GM21360 (cell line): ENCODE data around the gene PADI6.

Experiments used
- ATAC-seq: cut with Tn5 transposase; IDR thresholded peaks from one replicate; pipeline ENCODE4 v1.9.1; 2021; ENCODE audit warnings: mild to moderate bottlenecking, moderate library complexity; ENCODE audit not compliant: unreplicated experiment

PADI6 gene

DNA sequence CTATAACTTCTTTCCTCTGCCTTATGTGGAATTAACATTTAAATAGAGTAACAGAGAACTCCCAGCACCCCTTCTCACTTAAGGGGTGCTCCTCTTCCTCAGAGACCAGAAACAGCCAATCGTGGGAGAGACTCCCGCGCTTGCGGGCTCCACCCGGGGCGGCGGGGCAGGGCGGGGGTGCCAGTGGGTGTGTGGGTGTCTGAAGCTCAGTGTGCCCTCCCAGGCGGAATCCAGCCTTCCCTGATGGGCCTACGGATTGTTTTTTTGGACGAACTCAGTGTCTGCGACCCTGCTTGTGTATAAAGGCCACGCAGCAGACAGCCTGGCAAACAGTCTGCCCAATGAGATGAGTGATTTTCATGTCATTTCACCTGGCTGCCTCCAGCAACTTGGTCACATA lies 61.3 kb downstream of the PADI6 start:
- ATAC-seq = no peak

DNA sequence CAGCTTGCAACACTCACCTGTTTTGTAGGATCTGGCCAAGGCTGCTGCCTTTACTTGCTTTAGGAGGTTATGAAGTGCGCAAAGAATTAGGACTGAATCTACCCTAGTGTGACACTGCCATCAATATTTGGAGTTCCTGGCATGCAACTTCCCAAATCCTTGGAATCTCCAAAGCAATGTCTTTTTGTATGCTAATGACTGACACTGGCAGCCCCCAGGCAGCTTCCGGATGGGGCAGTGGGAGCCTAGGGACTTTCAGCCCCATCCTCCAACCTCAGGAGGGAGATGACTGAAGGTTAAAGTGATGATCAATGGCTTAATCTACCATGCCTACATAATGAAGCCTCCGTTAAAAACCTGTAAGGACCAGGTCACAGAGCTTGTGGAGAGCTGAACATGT lies 62.0 kb downstream of the PADI6 start:
- no peak for ATAC-seq

DNA sequence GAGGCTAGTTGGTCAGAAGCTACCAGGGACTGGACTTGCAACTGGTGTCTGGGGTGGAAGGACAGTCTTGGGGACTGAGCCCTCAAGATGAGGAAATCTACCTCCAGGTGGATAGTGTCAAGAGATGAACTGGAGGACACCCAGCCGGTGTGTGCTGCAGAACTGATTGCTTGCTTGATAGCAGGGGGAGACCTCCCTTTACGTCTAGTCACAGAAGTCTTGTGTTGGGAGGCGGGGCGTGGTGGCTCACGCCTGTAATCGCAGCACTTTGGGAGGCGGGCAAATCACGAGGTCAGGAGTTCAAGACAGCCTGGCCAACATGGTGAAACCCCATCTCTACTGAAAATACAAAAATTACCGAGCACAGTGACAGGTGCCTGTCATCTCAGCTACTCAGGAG lies 62.6 kb downstream of the PADI6 start:
- ATAC-seq = no peak

DNA sequence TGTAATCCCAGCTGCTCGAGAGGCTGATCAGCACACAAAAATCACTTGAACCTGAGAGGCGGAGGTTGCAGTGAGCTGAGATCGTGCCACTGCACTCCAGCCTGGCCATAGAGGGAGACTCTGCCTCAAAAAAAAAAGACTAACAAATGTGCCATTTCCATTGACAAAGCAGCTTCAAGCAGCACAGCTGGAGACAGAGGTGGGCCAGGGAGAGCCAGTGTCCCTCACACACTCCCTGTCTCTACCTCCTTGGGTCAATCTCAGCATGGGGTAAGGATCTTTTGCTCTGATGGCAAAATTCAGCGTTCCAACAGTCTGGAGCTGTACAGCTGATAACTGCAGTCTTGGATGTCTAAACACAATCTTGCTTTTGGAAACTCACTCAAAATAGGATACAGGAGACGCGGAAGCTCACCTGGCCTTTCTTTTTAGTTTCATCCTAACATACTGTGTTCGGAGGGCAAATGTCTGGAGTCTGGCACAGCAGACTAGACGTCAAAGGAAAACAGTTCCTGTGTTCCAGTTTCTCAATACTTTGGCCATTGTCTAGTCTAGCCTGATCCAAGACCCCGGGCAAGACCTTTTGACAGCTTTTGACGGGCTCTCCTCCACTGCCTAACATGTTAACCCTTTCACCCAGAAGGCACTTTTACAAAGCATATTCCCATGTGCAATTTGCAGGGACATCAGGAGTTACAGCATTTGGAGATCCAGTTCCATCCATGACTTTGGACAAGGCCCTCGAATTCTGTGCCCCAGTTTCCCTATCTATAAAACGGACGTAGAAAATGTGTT lies 64.6 kb downstream of the PADI6 start:
- no peak for ATAC-seq

DNA sequence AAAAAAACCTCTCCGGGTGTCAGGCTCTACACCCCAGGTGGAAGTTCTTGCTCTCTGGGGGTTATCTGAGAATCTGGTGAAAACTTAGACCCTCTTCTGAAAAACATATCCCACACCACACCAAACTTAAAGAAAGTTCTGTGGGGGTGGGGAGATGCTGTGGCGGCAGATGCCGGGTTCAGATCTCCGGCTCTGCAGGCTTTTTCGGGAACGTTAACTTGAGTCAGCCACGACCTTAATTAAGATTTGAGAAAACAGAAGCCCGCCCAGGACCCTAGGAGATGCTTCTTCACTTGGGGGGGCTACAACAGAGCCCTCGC lies 65.2 kb downstream of the PADI6 start:
- ATAC-seq = no peak

DNA sequence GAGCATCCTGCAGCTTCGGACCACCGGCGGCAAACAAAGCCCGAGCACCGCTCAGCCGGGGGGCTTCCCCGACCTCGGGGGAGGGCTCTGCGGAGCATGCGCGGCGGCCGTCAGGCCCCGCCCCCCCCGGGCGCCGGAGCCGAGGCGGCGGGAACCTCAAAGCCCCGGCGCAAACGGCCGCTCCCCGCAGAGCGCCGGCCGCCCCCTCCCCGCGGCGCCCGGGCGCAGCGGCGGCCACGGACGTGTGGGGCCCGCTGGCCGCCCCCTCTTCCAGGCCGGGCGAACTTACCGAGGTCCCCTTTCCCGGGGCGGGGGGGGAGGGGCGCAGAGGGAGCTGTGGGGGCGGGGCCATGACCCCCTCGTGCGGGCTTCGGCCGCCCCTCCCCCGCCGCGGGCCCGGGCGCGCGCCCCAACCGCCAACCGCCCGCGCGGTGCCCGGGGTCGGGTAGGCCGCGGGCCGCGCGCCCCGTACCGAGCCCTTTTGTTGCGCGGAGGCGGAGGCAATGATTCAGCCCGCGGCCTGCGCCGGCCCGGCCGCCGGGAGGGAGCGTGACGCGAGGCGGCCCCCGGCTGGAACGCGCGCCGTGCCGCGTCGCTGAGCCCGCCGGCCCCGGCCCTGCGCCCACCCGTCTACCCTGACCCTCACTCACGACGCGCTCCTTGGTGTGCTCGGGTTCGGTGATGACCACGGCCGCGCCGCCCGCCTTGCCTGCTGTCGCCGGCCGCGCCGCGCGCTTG lies 65.8 kb downstream of the PADI6 start:
- peak; percentile 27 for ATAC-seq

DNA sequence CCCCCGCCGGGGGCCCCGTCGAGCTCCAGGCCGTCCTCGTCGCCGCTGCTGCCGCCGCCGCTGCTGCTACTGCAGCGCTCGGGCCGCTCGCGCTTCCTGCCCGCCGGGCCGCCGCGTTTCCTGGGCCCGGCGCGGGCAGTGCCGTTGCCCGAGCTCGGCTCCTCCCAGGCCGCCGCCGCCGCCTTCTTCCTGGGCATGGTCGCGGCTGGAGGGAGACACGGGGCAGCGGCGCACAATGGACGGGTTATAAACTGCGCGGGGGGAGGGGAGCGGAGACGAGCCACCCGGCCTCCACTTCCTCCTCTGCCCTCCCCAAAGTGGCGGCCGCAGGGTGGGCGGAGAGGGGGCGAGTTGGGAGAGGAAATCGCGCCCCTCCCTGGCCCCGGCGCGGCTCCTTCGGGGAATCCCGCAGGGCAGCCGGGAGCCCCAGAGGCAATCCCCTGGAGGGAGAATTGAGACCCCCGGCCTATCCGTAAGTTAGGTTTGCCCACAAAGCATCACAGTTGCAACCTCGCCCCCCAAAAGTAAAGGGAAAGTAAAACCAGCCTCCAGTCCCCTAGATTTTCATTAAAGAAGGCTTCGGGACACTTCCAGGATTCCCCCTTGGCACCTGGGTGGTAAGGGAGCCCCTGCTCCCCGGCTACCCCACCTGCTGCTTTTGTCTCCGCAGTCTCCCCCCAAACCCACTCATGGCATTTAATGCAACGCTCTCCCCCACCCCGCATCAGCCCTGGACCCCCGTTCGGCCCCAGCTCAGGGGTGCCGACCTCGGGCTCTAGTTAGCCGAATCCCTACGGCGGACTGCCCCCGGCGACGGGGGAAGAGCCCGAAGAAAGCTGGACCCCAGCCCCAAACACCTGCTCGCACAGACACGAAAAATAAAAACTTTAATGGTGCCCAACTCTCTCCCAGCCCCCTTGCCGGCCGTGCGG lies 66.6 kb downstream of the PADI6 start:
- ATAC-seq = peak; percentile 34

DNA sequence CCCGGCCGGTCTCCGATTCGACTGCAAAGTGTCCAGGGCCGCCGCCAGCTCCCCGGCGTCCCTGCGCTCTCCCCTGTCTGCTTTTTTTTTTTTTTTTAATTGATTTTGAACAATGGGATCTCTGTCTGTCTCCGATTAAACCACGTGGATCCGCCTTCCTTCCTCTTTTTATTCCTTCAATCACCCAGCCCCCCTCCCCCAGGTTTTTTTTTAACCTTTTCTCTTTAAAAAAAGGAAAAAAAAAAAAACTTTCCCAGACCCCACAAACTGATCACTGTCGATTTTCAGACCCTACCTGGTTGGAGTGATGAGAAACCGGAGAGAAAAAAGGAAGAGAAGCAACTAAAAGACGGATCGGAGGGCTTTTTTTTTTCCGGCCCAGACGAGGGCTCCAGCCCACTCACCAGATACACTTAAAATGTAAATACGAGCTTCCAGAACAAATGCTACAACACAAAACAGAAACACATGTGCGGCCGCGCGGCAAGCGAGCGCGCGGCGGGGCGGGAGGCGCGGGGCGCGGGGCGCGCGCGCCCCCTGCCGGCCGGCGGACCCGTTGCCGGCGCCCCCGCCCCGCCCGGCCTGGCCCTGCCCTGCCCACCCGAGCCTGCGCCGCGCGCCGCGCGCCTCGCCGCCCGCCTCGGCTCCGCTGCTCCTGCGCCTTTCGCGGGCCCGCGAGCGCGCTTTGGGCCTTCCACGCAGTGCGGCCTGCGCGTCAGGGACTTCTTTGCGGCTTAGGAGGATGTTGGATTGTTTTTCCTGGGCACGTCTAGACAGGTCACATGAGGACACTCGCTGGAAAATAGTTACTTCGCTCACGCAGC lies 67.5 kb downstream of the PADI6 start, which contains the start of gene RCC2:
Gene RCC2, minus strand, starts transcription at position 428 of the 824 bp plus-strand sequence. CDS start 1,163 bp downstream, outside the sequence.
- no peak for ATAC-seq

DNA sequence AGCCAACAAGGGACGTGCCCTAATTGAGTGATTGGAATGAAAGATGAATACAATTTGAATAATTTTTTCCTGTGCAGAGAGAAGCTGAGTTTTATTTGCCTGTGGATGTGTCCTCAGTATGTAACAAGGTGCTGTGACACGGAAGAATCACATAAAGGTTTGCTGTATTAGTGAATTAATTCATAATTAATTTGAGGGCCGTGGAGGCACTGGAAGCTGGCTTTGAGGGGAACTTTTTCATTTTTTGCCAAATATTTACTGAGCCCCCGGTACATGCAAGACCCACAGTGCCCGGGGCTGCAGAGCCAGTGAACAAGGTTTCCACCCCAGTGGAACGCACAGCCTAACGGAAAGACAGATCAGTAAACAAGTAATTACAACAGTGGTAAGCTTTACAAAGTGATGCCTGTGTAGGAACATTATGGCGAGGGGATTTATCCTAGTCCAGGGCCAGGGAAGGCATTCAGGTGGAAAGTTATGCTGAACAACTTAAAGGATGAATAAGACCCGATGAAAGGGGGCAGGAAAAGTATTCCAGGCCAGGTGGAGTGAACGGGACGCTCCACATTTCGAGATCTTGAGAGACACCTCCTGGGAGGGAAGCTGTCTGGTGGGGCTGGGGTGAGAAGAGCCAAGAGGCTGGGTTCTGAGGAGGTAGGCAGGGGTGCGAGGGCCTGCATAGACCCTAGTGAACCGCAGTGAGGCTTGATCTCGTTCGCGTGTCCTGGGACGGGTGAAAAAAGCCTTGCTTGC lies 68.3 kb downstream of the PADI6 start:
- no peak for ATAC-seq

DNA sequence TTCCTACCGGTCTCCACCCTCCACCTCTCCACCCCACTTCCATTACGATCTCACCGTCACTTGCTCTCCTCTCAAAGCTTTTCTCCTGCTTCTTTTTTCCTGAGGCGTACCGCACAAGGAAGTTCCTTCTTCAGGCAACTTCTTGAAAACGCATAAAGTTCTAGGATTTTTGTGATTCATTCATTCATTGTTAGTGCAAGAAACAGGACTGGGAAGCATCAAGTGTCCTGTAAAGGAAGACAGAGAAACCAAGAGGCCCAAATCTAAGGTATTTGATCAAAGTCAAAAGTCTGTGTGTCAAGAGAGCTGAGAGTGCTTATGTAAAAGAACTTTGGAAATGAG lies 68.8 kb downstream of the PADI6 start:
- ATAC-seq = no peak

DNA sequence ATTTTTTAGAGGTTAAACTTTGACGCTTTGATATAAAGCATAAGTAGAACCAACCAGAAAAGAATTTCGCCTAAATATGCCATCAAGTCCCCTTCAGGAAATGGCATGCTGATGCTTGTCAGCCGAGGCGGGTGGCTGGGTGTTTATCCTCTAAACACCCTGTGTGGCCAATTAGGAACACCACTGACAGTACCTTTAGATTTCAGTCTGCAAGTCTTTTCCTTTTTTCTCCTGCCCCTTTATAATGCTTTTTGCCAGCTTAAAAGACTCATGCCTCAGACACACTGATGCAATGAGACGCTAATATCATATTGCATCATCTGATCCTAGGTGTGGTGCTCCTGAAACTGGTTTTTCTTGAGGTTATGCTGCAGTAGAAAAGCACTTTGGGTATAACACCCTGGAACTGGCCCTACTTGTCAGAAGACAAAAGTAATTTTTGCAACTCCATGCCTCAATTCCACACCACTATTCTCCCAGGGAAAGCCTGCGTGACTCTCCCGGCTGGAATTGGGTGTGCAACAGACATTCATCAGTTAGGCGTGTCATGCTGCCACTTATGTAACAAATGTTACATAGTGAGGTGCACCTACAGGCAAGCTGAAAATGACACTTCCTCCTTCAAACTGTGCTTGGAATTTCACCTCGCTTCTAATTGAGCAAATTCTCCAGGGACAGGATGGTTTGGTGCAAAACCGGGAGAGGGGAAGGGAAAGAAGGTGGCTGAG lies 69.4 kb downstream of the PADI6 start:
- no peak for ATAC-seq

DNA sequence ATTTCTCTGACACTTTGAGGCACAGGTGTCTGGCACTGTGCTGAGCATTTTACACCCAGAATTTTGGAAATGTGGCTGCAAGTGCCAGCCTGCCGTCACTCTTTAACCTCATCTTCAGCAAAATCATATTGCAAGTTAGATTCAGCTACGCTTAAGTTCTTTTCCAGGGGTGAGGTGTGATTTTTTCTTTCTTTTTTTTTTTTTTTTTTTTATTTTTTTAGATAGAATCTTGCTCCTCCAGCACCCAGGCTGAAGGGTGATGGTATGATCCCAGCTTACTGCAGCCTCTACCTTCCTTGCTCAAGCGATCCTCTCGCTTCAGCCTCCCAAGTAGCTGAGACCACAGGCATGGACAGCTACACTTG lies 70.0 kb downstream of the PADI6 start:
- ATAC-seq = no peak

DNA sequence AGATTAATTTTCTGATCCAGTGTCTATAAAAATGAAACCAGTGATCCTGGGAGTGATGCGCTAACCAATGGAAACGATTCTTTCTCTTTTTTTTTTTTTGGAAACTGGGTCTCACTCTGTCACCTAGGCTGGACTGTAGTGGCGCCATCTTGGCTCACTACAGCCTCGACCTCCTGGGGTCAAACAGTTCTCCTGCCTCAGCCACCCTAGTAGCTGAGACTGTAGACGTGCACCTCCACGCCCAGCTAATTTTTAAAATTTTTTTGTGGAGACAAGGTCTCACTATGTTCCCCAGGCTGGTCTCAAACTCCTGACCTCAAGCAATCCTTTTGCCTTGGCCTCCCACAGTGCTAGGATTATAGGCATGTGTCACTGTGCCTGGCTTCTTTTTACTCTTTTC lies 70.8 kb downstream of the PADI6 start:
- ATAC-seq = no peak

DNA sequence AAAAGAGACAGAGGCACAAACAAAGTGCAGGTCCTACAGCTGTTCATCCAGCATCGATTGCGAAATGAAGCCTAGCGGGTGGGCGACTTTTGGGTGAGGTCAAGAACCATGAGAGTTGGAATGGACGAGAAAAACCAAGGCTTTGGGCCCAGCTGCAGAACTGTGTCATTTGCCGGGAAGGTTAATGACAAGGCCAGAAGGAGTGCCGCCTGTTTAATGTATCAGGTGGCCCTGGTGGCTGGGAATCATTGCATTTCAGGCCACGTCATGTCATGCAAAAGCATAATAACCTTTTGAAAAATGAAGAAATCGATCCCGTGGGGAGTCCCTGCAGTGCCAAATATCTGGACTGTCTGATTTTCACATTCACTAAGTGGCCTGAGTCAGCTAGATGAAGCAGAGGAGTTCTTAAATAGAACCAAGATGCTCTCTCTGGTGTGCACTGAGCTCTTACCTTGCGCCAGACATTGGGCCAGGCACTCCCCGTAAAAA lies 75.6 kb downstream of the PADI6 start:
- no peak for ATAC-seq
